SK-N-SH treated with all-trans-retinoic acid at 6 μM for 48 hours (cell line): ENCODE results near the gene CCSER1.
A peak's percentile ranks its signal among the peaks of the same experiment; 100 is the strongest.

Experiments
- ATAC-seq: fragments of 200-7000 bp; cut with Tn5 transposase; 3 replicates; pipeline ENCODE4 v1.9.1; 2020; ENCODE audit warnings: mild to moderate bottlenecking, moderate library complexity
- ARNTL ChIP-seq: fragments of 450-650 bp; formaldehyde crosslinking; IDR thresholded peaks from 2 replicates; pipeline ENCODE4 v1.5.0; 2020; ENCODE audit warnings: low read depth, mild to moderate bottlenecking, moderate library complexity, borderline replicate concordance
- CREB5 ChIP-seq: fragments of 250-450 bp; sonication (Bioruptor Pico); IDR thresholded peaks from 2 replicates; pipeline ENCODE4 v1.5.1; 2020; ENCODE audit warnings: low read depth, mild to moderate bottlenecking, moderate library complexity
- CSDC2 ChIP-seq: fragments of 250-450 bp; sonication (Bioruptor Pico); IDR thresholded peaks from 2 replicates; pipeline ENCODE4 v1.5.0; 2020; ENCODE audit warnings: mild to moderate bottlenecking, moderate library complexity
- CSRNP3 ChIP-seq: fragments of 250-450 bp; sonication (Bioruptor Pico); IDR thresholded peaks from 2 replicates; pipeline ENCODE4 v1.5.1; 2021; ENCODE audit warnings: mild to moderate bottlenecking, moderate library complexity
- ESRRG ChIP-seq: fragments of 250-450 bp; sonication (Bioruptor Pico); IDR thresholded peaks from 2 replicates; pipeline ENCODE4 v1.6.1; 2021; ENCODE audit warnings: mild to moderate bottlenecking
- GLIS3 ChIP-seq: fragments of 250-450 bp; sonication (Bioruptor Pico); IDR thresholded peaks from 2 replicates; pipeline ENCODE4 v1.5.0; 2020; ENCODE audit warnings: mild to moderate bottlenecking, moderate library complexity
- ISL1 ChIP-seq: fragments of 250-450 bp; sonication (Bioruptor Pico); IDR thresholded peaks from 2 replicates; pipeline ENCODE4 v2.1.2; 2022; ENCODE audit warnings: mild to moderate bottlenecking, moderate library complexity
- OSR1 ChIP-seq: fragments of 250-450 bp; sonication (Bioruptor Pico); IDR thresholded peaks from 2 replicates; pipeline ENCODE4 v1.8.0; 2022; ENCODE audit warnings: moderate library complexity, mild to moderate bottlenecking, inconsistent platforms
- PATZ1 ChIP-seq: fragments of 250-450 bp; sonication (Bioruptor Pico); IDR thresholded peaks from 2 replicates; pipeline ENCODE4 v1.8.0; 2020; ENCODE audit warnings: mild to moderate bottlenecking, moderate library complexity, borderline replicate concordance
- POU6F1 ChIP-seq: fragments of 250-450 bp; sonication (Bioruptor Pico); IDR thresholded peaks from 2 replicates; pipeline ENCODE4 v1.8.0; 2021; ENCODE audit warnings: low read depth, mild to moderate bottlenecking, moderate library complexity, borderline replicate concordance
- RARB ChIP-seq: fragments of 250-450 bp; sonication (Bioruptor Pico); IDR thresholded peaks from 2 replicates; pipeline ENCODE4 v1.8.0; 2021; ENCODE audit warnings: mild to moderate bottlenecking, moderate library complexity
- SNAI2 ChIP-seq: fragments of 250-450 bp; sonication (Bioruptor Pico); IDR thresholded peaks from 2 replicates; pipeline ENCODE4 v1.5.0; 2020; ENCODE audit warnings: mild to moderate bottlenecking, moderate library complexity
- TCF4 ChIP-seq: fragments of 250-450 bp; sonication (Bioruptor Pico); IDR thresholded peaks from 2 replicates; pipeline ENCODE4 v1.8.0; 2021; ENCODE audit warnings: mild to moderate bottlenecking, moderate library complexity, borderline replicate concordance
- TOX ChIP-seq: fragments of 250-450 bp; sonication (Bioruptor Pico); IDR thresholded peaks from 2 replicates; pipeline ENCODE4 v1.8.0; 2021; ENCODE audit warnings: mild to moderate bottlenecking, moderate library complexity, borderline replicate concordance
- TSHZ2 ChIP-seq: fragments of 250-450 bp; sonication (Bioruptor Pico); IDR thresholded peaks from 2 replicates; pipeline ENCODE4 v1.5.0; 2020; ENCODE audit warnings: mild to moderate bottlenecking, moderate library complexity
- ZC3H10 ChIP-seq: fragments of 250-450 bp; sonication (Bioruptor Pico); IDR thresholded peaks from 2 replicates; pipeline ENCODE4 v1.5.1; 2021; ENCODE audit warnings: mild to moderate bottlenecking, moderate library complexity
- ZFP3 ChIP-seq: fragments of 250-450 bp; sonication (Bioruptor Pico); IDR thresholded peaks from 2 replicates; pipeline ENCODE4 v1.5.0; 2020; ENCODE audit warnings: mild to moderate bottlenecking, moderate library complexity
- ZFP30 ChIP-seq: fragments of 450-650 bp; formaldehyde crosslinking; IDR thresholded peaks from 2 replicates; pipeline ENCODE4 v1.5.0; 2022; ENCODE audit warnings: mild to moderate bottlenecking, moderate library complexity
- ZNF565 ChIP-seq: fragments of 450-650 bp; formaldehyde crosslinking; conservative IDR thresholded peaks from 2 replicates; pipeline ENCODE4 v1.5.0; 2020; ENCODE audit warnings: low read depth, mild to moderate bottlenecking, moderate library complexity
- ZNF70 ChIP-seq: fragments of 450-650 bp; formaldehyde crosslinking; IDR thresholded peaks from 2 replicates; pipeline ENCODE4 v1.5.0; 2020; ENCODE audit warnings: mild to moderate bottlenecking, moderate library complexity
- ZNF8 ChIP-seq: fragments of 450-650 bp; formaldehyde crosslinking; IDR thresholded peaks from 2 replicates; pipeline ENCODE4 v1.5.0; 2020; ENCODE audit warnings: mild to moderate bottlenecking, moderate library complexity

CCSER1 gene

GRCh38 chr4:90503677-90504076, 376.5 kb downstream of the CCSER1 start:
- no peak for ATAC-seq
- TF ChIP-seq OSR1 (CRISPR knock-in tag) (no peak), ZFP3 (no peak), POU6F1 (no peak), SNAI2 (CRISPR knock-in tag) (no peak), PATZ1 (CRISPR knock-in tag) (no peak), TCF4 (CRISPR knock-in tag) (no peak), CSDC2 (CRISPR knock-in tag) (no peak), CREB5 (CRISPR knock-in tag) (no peak), GLIS3 (no peak), ESRRG (CRISPR knock-in tag) (no peak), ZNF70 (CRISPR knock-in tag) (no peak), CSRNP3 (no peak), TOX (no peak), ZFP30 (CRISPR knock-in tag) (no peak), ZNF8 (CRISPR knock-in tag) (no peak), RARB (CRISPR knock-in tag) (no peak), TSHZ2 (CRISPR knock-in tag) (no peak), ARNTL (CRISPR knock-in tag) (no peak)

- TF ChIP-seq OSR1 (CRISPR knock-in tag): no peak
- no peak for TF ChIP-seq CSDC2 (CRISPR knock-in tag)
- TF ChIP-seq ESRRG (CRISPR knock-in tag): no peak
- no peak for TF ChIP-seq GLIS3
These were observed 388.0 kb downstream of the CCSER1 start for GRCh38 chr4:90515191-90515590.

GRCh38 chr4:90528551-90528950, 401.4 kb downstream of the CCSER1 start:
- ATAC-seq: no peak
- no peak for TF ChIP-seq ZNF565
- no peak for TF ChIP-seq ZC3H10
- TF ChIP-seq ZFP3: peak; percentile 37; the same call in 1 of the 2 replicates
- TF ChIP-seq CSRNP3: peak; percentile 60; the same call in 1 of the 2 replicates
- TF ChIP-seq ESRRG (CRISPR knock-in tag): 0 out of 2 replicates have a peak, but pooled peaks have one; percentile 23
- peak; percentile 97 for TF ChIP-seq ISL1 (CRISPR knock-in tag)
- TF ChIP-seq TSHZ2 (CRISPR knock-in tag): peak; percentile 39; the same call in 1 of the 2 replicates
- peak; percentile 71; the same call in 1 of the 2 replicates for TF ChIP-seq GLIS3
- no peak for TF ChIP-seq PATZ1 (CRISPR knock-in tag)
- peak; percentile 51; the same call in 1 of the 2 replicates for TF ChIP-seq TCF4 (CRISPR knock-in tag)
- TF ChIP-seq, all 23 proteins: peak for 7

More at GRCh38 chr4:90515191-90515590, 388.0 kb downstream of the CCSER1 start:
- ATAC-seq: no peak
